Testis (tissue), 2 donors: ENCODE measurements around the gene GLRA3.

Experiments
- POLR2A ChIP-seq: fragments of 450-650 bp; IDR thresholded peaks from one replicate; pipeline ENCODE4 v1.6.1; 2017; ENCODE audit warnings: antibody characterized with exemption, mild to moderate bottlenecking, moderate library complexity
- TF ChIP-seq, protein P1 (sequence below), 3 experiments: fragments of 450-650 bp in 2 of 3; fragments of 200-600 bp in 1 of 3; sonication (generic) in 1 of 3; IDR thresholded peaks; one replicate each; pipeline ENCODE4 v1.5.1; 2016 to 2019; ENCODE audit warnings: antibody characterized with exemption in 3 of 3, mild to moderate bottlenecking in 2 of 3, moderate library complexity in 1 of 3

DNA sequence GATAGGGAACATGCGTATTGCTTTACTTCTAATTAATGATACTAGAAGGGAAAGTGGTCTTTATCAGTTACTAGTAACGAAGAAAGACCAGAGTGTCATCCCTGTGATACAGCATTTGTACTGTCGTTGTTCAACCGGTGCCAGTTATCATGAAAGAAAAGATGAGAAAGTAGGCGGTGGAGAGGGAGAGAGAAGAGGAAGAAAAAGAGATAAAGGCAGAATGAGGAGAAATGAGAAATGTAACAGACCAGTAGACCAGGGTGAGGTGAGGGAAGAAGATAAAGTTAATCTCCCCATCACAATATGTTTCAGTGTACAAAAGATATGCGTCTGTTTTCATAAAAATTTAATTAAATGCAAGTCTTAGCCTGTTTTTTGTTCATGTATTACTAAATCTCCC lies 171.6 kb downstream of the GLRA3 start:
- TF ChIP-seq, protein P1, sequence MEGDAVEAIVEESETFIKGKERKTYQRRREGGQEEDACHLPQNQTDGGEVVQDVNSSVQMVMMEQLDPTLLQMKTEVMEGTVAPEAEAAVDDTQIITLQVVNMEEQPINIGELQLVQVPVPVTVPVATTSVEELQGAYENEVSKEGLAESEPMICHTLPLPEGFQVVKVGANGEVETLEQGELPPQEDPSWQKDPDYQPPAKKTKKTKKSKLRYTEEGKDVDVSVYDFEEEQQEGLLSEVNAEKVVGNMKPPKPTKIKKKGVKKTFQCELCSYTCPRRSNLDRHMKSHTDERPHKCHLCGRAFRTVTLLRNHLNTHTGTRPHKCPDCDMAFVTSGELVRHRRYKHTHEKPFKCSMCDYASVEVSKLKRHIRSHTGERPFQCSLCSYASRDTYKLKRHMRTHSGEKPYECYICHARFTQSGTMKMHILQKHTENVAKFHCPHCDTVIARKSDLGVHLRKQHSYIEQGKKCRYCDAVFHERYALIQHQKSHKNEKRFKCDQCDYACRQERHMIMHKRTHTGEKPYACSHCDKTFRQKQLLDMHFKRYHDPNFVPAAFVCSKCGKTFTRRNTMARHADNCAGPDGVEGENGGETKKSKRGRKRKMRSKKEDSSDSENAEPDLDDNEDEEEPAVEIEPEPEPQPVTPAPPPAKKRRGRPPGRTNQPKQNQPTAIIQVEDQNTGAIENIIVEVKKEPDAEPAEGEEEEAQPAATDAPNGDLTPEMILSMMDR (IDR thresholded peaks at IDR 0.05), result no peak
- no peak for TF ChIP-seq POLR2A
